ENCODE results near the gene TET2. TPM values are rescaled to one million over a fixed set of nuclear protein-coding genes. Genes with fewer than 3 reads are reported as not detected.
A peak's percentile ranks its signal among the peaks of the same experiment; 100 is the strongest.

Gene TET2
- total RNA-seq, 1 experiment from 2014 or later = 5.4 TPM

DNA sequence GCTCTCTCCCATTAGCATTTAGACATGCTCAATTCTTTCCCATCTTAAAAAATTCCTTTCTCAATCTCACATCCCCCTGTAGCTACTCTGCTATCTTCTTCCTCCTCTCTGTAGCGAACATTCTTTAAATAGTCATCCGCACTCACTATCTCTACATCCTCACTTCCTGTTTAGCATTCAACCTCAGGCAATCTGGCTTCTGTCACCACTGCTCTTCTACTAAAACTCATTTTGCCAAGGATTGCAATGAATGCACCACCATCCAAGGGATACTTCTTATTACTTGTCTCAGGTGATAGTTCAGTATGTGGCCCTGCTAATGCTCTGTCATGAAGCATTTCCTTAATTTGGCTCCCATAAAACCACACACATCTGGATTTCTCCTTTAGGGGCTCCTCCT is 10.9 kb upstream of the TET2 start:
- in situ Hi-C loops (cut with HindIII; ENCODE audit: low pct_unique_long_range_greater_than_20kb, low sequenced_read_pairs) = no loop called here
- DNase-seq (ENCODE audit: low read depth, low spot score) = no peak

DNA sequence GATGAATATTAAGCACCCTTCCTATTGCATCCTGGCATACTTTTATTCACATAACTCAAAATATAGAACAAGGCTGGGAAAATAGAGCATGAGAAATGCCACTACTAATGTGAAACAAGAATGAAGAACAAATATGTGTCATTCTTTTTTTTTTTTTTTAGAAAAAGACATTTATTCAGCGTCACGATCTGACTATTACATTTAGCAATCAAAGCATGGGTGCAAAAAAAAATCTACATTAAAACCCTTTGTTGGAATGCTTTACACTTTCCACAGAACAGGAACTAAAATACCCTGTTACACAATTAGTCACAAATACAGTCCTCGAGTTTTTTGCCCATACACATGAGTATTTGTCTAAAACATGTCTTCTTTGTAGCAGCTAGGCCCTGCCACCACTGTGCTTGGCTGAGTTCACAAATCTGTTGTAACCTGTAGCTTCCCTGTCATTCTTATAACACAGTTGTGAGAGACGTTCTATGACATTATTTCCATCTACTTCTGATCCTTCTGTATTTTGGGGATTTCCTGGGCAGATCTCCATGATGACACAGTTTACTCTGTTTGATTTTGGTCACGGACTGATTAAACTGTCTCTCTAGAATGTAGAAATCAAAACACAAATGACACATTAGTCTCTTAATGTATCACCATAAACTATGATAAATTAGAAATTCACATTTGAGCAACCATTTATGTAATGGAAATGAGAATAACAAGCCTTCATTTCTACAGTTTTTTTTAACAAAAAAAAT is 9.4 kb upstream of the TET2 start:
- no peak for DNase-seq (ENCODE audit: low read depth, low spot score)
- in situ Hi-C loops (cut with HindIII; ENCODE audit: low pct_unique_long_range_greater_than_20kb, low sequenced_read_pairs) = no loop called here

DNA sequence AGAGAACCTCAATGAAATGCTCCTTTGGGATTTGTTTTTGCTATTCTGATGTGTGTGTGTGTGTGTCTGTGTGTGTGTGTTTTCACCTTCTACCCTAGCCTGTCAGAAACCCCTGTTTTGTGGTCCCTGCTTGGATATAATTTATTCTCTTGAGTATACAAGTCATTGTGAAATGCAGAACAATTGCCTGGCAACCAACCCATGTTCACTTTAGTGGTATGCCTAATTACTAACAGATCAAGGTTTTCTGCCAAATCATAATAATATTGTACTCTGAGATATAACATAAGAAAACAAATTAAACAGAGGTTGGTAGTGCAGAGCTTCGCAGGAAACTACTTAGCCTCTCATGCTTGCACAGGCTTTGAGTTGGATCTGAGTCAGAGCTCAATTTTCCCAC is 7.0 kb upstream of the TET2 start:
- no peak for DNase-seq (ENCODE audit: low read depth, low spot score)
- in situ Hi-C loops (cut with HindIII; ENCODE audit: low pct_unique_long_range_greater_than_20kb, low sequenced_read_pairs) = no loop called here

DNA sequence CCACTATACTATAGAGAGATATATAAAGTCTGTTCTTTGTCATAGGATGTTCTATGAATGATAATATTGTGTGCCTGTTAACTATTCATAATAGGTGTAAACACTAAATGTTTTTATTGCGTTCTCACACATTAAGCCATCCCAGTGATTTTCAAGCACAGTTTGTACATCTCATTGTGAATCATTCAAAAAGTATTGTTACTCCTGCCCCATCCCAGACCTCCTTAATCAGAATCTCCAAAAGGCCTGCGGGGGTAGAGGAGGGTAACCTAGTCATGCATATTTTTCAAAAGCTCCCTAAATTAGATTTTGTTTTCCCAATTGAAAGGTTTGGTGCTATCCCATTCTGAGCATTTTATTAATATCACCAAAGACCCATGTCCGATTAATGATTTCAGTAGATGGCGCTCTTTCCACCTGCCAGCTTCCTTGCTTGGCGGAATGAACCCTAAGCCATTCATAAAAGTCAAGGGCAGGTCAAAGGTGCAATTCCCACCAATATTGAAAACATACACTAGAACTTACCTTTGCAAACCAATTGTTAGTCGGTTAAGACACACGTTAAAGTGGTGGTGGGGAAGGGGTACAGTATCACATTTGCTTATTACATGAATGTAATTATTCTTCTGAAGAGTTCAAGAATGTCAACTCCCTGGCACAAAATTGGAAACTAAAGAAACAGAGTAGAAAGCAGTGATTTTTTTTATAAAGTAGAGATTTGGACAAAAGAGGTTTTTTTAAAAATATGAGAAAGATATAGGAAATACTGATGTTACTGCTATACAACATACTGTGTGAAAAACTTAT is 5.8 kb upstream of the TET2 start:
- in situ Hi-C loops (cut with HindIII; ENCODE audit: low pct_unique_long_range_greater_than_20kb, low sequenced_read_pairs) = no loop called here
- DNase-seq (ENCODE audit: low read depth, low spot score) = peak; percentile 61

DNA sequence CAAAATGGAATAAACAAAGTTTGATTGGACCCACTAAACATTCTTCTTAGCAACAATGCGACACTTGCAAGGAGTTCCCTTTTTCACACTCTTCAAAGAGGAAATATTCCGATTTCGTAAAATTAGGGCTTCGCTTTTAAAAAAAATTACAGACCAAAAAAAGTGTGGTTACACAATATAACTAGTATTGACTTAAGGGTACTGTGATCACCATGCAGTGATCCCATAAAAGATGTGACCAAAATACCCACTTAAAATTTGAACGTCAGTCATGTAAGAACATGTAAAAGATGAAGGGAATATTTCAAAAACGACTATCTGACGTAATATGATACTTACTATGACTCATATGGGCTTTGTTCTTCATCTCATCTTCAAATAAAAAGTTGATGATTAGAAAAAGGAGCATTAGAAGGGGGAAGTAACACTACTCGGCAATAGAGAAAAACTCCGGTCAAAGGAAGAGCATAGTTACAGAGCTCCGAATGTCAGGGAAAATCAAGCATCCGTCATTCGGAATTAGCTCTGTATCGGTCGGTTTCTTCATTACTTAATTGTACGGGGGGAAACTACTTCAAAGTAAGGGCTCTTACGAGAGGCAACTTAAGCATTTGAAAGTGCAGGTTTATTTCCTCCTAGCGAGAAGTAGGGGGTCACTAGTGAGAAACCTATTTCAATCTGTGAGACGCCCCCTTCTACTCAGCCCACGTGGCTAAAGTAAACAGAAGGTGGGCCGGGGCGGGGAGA is 1.3 kb upstream of the TET2 start:
- in situ Hi-C loops (cut with HindIII; ENCODE audit: low pct_unique_long_range_greater_than_20kb, low sequenced_read_pairs) = no loop called here
- DNase-seq (ENCODE audit: low read depth, low spot score) = no peak

DNA sequence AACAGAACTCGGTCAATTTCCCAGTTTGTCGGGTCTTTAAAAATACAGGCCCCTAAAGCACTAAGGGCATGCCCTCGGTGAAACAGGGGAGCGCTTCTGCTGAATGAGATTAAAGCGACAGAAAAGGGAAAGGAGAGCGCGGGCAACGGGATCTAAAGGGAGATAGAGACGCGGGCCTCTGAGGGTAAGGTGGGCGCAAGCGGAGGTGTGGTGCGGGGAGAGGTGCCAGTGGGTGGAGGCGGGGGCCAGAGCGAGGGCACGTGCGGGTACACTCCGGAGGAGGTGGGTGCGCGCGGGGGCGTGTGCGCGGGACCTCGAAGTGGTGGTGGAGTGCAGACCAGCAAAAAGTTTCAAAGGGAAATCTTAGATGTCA is 787 bp upstream of the TET2 start:
- in situ Hi-C loops (cut with HindIII; ENCODE audit: low pct_unique_long_range_greater_than_20kb, low sequenced_read_pairs) = no loop called here
- no peak for DNase-seq (ENCODE audit: low read depth, low spot score)

DNA sequence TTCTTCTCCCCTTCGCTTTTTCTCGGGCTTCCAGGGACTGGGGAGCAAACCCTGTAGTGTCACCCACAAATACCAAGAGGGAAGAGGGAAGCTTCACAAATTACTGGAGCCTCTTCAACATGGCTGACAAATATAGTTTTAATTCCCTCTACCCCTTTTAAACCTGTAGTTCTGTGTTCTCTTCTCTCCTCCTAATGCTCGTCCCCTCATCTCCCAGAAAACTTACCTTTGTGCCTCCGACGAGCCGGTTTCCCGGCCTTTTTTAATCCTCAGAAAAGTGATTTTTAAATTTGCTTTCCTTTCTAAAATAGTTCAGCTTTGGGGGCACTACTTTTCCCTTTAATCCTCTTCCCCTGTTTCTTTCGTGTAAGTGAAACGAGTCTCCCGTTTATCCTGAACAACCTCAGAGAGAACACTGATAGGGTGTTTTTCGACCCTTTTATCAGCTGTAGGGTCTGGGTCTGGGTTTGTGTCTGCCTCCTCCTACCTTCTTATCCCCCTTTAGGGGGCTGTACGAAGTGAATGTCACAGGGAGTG is 408 bp downstream of the TET2 start:
- in situ Hi-C loops (cut with HindIII; ENCODE audit: low pct_unique_long_range_greater_than_20kb, low sequenced_read_pairs) = no loop called here
- DNase-seq (ENCODE audit: low read depth, low spot score) = no peak

DNA sequence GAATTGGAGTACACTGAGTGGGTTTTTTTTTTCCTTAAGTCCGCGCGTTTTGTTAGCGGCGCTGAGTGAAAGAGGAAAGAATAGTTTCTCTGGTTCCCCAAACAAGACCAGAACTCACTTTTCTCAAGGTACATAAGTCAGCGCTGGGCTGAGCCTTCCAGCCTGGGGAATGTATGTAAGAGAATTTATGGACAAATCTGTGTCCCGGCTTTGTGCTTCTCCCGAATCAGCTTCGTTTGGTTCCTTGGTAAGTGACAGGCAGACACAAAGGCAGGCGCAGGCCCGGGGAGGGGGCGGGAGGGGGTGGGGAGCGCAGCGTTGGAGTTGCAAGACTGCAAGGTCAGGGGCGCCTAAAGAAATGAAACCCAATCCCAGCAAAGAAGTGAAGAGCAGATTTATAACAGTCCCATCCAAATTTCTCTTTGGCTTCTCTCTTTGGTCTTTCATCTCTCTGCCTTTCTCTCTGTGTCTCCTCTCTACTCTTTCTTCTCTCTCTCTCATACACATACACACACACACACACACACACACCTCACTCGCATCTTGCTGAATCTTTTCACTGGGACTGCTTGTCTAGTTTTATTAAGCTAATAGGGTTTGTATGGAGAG is 981 bp downstream of the TET2 start:
- in situ Hi-C loops (cut with HindIII; ENCODE audit: low pct_unique_long_range_greater_than_20kb, low sequenced_read_pairs) = no loop called here
- DNase-seq (ENCODE audit: low read depth, low spot score) = peak; percentile 25

DNA sequence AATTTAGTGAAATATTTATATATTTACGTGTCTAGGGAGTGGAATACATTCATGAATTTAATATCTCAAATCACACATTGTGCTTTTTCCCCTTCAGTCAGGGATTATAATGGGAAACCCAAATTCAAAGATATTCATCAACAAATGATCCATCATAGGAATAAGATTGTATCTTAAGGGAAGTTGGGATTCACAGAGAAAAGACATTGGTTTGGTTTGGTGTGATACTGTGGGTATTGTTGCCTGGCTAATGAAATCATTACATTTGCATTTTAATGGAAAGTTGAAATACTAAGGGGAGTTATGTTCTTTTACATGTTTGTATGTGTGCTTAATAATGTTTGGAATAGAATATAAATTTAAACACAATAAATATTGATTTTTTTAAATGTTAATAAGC is 1.7 kb downstream of the TET2 start:
- no peak for DNase-seq (ENCODE audit: low read depth, low spot score)
- in situ Hi-C loops (cut with HindIII; ENCODE audit: low pct_unique_long_range_greater_than_20kb, low sequenced_read_pairs) = no loop called here

DNA sequence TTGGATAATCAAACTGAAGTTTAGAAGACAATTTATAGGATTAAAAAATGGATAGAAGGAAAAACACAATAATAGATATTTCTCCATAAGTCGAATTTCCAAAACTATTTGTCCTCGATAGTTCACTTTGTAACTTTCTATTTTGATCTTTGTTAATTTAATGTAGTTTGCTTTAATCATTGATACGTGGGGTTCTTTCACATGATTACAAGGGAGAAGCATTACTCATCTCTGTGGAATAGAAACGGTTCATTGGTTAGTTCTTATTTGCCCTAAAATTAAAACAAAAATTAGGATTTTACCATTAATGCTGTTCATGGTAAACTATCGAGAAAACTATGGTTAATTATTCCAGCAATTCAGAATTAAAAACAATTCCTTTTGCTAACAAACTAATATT is 2.1 kb downstream of the TET2 start:
- in situ Hi-C loops (cut with HindIII; ENCODE audit: low pct_unique_long_range_greater_than_20kb, low sequenced_read_pairs) = no loop called here
- DNase-seq (ENCODE audit: low read depth, low spot score) = no peak

DNA sequence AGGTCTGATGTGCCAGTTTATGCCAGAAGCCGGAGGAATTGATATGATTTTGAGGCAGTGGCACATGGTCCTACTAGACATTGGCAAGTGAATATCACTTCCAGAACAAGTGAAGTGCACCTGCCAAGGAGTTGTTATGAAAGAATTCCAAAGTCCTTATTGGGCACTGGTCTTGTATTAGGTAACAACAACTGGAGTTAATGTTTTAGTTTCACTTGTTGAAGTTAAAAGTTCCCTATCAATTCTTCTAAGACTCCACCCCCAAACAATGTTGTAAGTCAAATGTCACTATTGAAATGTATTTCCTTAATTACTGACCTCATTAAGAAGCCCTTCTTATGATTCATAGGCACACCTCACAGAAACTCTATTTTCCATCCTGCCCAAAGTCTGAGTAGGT is 3.1 kb downstream of the TET2 start:
- in situ Hi-C loops (cut with HindIII; ENCODE audit: low pct_unique_long_range_greater_than_20kb, low sequenced_read_pairs) = no loop called here
- DNase-seq (ENCODE audit: low read depth, low spot score) = no peak

DNA sequence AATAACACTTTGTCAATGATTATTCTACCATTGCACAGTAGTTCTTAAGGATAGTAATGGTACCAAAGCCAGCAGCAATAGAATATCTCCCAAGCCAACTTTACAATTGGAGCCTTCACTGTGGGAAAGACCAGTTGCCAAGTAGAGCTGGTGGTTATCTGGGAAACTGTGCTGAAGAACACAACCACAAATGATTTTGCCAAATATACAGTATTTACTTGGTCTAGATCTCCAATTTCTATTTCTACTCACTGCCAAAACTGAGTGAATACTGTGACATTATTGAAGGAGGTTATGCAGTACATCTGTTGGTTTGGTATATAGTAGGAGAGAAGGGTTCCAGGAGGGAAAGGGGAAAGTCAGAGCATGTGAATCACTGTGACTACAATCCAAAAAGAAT is 3.8 kb downstream of the TET2 start:
- in situ Hi-C loops (cut with HindIII; ENCODE audit: low pct_unique_long_range_greater_than_20kb, low sequenced_read_pairs) = no loop called here
- DNase-seq (ENCODE audit: low read depth, low spot score) = no peak

DNA sequence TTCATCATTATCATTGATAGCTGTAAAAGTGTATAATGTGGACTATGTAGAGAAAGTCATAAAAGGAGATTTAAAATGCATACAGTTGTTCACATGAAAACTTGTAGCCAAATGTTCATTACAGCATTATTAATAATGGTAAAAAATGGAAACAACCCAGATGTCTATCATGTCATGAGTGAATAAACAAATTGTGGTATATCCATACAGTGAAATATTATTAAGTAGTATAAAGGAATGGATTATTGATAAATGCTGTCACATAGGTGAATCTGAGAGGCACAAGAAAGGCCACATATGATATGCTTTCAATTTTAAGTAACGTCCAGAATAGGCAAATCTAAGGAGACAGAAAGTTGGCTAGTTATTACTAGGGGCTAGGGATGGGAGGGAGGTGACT is 7.1 kb downstream of the TET2 start:
- in situ Hi-C loops (cut with HindIII; ENCODE audit: low pct_unique_long_range_greater_than_20kb, low sequenced_read_pairs) = no loop called here
- no peak for DNase-seq (ENCODE audit: low read depth, low spot score)

DNA sequence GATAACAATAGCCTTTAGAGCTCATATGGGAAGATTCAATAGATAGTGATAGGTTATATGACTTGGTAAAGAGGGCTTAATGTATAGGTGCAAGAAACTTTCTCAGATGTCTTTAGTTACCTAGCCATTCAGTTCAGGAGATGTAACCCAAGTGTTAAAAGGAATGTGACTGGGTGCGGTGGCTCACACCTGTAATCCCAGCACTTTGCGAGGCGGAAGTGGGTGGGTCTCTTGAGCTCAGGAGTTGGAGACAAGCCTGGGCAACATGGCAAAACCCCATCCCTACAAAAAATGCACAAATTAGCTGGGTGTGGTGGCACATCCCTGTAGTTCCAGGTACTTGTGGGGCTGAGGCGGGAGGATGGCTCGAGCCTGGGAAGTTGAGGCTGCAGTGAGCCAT is 7.9 kb downstream of the TET2 start:
- in situ Hi-C loops (cut with HindIII; ENCODE audit: low pct_unique_long_range_greater_than_20kb, low sequenced_read_pairs) = no loop called here
- no peak for DNase-seq (ENCODE audit: low read depth, low spot score)

DNA sequence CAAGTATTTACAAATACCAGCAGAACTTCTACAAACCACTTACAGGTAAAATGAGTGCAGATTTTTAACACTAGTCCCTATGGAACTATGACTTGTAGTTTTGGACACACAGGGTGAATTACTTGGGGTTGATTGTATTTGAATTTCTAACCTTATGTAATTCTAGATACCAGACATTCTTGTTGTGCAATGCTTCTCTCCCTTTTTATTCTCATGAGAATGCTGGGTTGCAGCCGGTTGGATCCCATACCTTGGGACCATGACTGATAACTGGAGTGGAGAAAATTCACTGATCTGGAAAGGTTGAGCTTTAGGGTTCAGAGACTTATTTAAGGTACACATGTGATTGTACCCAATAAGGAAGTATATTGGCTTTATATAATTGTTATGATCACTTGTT is 8.8 kb downstream of the TET2 start:
- in situ Hi-C loops (cut with HindIII; ENCODE audit: low pct_unique_long_range_greater_than_20kb, low sequenced_read_pairs) = no loop called here
- DNase-seq (ENCODE audit: low read depth, low spot score) = no peak

DNA sequence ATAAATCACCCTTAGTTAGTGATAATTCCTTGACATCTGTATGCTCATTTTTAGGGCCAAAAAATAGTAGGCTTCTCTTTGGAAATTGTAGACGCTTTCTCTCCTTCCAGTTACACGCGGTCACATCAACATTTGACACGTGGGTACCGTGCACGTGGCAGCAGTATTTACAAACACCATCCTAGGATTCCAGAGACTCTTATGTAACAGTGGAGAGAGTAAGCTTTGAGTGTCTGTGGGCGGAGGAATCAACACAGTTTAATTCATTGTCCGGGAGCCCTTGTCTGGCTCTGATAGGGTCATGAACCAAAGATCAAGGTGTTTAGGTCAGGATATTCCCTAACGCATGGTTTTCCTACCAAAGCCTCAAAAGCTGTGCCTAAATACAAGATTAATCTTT is 12.2 kb downstream of the TET2 start:
- no peak for DNase-seq (ENCODE audit: low read depth, low spot score)
- in situ Hi-C loops (cut with HindIII; ENCODE audit: low pct_unique_long_range_greater_than_20kb, low sequenced_read_pairs) = no loop called here

DNA sequence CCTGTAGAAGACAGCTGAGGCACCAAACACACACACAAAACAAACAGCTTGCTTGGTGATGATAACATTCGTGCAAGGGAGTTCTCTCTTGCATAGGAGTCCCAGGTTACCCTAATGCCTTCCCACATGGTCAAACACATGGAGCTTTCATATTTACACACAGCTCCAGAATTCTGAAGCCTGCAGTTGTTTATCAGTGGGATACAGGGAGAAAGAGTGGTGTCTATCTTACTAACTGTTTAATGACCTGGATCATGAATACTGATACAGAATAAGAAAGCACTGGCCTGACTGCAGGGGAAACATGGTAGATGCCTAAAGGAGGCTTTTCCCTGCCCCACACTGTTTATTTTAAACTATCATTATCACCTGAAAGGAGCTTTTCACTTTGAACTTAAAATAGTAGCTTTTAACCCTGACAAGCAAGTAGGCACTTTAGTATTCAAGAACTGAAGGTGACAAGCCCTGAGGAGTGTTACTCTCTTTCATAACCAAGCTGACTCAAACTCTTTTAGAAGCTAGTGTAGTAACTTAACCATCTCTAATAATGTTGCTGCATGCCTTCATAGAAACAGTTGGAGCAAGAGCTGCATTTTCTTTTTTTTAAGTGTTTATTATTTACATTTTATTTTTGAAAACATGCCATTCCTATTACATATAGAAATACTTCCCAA is 15.6 kb downstream of the TET2 start:
- DNase-seq (ENCODE audit: low read depth, low spot score) = no peak
- in situ Hi-C loops (cut with HindIII; ENCODE audit: low pct_unique_long_range_greater_than_20kb, low sequenced_read_pairs) = no loop called here

DNA sequence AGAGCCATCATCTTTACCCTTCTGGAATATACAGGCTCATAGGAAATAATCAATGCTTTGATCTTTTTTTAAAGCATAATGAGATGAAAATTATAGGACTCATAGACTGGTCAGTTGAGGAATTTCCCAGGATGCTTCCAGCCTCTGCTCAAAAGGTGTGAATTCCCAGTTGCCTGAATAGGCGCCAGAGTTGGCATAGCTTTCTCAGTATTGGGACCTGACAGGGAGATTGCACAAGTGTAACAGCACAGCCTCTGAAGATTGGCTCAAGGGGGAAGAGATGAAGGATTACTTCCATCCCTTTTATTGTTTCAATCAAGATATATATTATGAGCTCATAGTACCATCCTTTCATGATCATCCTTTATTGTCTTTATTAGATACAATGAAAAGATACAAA is 17.9 kb downstream of the TET2 start:
- no peak for DNase-seq (ENCODE audit: low read depth, low spot score)
- in situ Hi-C loops (cut with HindIII; ENCODE audit: low pct_unique_long_range_greater_than_20kb, low sequenced_read_pairs) = no loop called here
